ENCODE results near the gene CIDEA.

CIDEA gene

DNA sequence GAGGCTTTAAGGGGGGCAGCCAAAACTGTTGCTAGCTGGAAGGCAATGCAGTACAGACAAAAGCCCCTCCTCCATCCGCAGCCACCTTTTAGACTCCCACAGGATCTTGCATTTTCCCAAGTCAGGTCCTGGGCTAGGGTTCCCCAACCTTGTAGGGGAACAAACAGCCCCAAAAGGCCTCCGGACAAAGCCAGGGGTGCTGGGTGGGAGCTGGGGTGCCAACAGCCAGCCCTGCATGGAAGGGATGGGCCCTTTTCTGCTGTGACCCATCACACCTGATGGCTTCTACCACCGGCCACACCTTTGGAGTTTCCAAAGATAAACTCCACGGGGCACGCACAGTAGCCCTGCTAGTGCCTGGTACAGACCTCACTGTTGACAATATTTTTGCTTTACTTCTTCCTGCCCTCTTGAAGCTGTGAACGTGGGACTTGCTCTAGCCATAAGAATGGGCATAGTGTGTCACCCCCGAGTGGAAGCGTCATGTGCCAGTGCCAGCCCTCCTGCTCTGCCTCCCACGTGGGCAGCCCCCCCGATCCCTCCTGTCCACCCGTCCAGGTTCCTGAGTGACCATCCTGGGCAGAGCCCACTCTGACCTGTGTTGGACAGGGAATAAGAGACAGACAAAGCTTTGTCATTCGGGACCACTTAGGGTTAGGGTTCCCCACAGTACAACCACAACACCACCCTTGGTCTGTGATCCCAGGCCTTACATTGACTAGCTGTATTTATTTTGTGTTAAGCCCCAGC lies 72.7 kb downstream of the CIDEA start:
- DNase-seq (ENCODE audit: extremely low read depth, insufficient read length), result no peak
- TF ChIP-seq, protein P1, sequence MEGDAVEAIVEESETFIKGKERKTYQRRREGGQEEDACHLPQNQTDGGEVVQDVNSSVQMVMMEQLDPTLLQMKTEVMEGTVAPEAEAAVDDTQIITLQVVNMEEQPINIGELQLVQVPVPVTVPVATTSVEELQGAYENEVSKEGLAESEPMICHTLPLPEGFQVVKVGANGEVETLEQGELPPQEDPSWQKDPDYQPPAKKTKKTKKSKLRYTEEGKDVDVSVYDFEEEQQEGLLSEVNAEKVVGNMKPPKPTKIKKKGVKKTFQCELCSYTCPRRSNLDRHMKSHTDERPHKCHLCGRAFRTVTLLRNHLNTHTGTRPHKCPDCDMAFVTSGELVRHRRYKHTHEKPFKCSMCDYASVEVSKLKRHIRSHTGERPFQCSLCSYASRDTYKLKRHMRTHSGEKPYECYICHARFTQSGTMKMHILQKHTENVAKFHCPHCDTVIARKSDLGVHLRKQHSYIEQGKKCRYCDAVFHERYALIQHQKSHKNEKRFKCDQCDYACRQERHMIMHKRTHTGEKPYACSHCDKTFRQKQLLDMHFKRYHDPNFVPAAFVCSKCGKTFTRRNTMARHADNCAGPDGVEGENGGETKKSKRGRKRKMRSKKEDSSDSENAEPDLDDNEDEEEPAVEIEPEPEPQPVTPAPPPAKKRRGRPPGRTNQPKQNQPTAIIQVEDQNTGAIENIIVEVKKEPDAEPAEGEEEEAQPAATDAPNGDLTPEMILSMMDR (IDR thresholded peaks at IDR 0.05; ENCODE audit: insufficient read depth, low read length, poor library complexity, severe bottlenecking), result no peak

More for the DNA sequence above, 72.7 kb downstream of the CIDEA start:
- no peaks in the 10 kb centered on the region for H3K27me3 ChIP-seq (replicated peaks; ENCODE audit: control insufficient read depth, insufficient read depth, low read length)
- peaks cover 29% of the 10 kb centered on the region for H3K36me3 ChIP-seq (ENCODE audit: control insufficient read depth, insufficient read depth, low read length)
- H3K4me3 ChIP-seq (replicated peaks; ENCODE audit: low read depth, low read length), result no peak overlapping the region
